CD4-positive, alpha-beta T cell treated with Interleukin-17A for 4 hours (primary cell): ENCODE measurements around the gene E2F3.
A peak's percentile ranks its signal among the peaks of the same experiment; 100 is the strongest.

Source experiments
- DNase-seq: peaks from one replicate; pipeline ENCODE4 v3.0.0-alpha.2; 2020; ENCODE audit warnings: mixed read lengths

The E2F3 gene

DNA sequence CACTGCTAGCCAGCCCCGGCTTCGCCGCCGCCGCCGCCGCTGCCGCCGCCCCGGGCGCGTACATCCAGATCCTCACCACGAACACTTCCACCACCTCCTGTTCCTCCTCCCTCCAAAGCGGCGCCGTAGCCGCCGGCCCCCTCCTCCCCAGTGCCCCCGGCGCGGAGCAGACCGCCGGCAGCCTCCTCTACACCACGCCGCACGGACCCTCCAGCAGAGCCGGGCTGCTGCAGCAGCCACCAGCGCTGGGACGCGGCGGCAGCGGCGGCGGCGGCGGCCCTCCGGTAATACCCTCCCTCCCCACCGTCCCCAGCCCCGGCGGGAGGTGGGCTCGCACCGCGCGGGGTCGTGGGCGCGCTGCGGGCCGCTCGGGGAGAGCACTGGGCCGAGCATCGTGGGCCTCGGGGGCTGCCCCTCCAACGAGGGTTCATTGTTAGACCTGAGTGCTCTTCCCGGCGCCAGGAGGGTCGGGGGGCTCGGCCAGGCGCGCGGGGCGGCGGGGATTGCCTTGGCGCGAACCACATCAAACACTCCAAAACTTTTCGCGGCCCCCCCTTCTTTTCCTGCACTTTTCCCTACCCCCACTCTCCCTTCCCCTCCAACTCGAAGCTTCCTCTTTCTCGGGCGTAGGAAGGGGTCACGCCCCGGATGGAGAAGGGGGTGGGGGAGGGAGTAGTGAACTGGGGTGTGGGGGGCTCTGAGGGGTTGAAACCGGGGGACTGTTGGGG lies 827 bp downstream of the E2F3 start:
- peak; percentile 46 for DNase-seq

- peak; percentile 87 for DNase-seq
These were observed 1.5 kb downstream of the E2F3 start for GRCh38 chr6:20403070-20403765.

DNA sequence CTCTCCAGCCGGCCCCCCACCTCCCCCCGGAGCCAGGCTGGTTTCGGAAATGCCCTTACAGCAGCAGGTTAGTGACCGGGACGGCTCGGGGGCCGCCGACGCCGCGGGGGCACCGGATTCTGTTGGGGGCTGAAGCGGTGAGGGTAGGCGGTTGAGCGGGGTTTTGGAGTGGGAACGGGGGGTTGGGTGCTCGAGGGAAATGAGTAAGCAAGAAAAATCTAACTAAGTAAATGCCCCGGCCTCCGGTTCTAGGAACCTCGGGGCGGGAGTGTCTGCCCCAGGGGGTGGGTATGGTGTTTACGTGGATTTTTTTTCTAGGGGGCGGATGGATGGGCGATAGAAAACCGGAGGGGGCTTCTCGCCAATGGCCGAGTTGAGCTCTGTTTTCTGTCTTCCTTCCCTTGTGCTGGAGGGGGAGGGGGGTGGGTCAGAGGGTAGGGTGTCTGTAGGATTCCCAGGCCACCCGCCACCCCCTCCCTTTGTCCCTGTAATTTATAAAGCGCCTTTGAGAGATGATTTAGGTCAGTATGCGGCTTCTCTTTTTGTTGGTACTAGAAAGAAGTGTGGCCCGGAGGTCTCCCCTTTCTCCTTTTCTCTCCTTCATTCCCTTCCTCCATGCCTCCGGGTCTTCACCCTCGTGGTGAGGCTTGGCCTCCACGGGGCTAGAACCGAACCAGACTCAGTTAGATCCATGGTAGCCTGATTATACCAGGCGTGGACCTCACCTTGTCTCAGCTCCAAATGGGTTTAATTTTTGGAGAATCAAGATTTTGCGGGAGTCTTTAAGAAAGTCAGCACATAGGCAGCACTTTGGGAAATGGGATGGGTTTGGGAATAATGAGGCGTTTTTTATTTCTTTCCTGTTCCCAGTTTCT lies 2.3 kb downstream of the E2F3 start:
- peak; percentile 71 for DNase-seq

DNA sequence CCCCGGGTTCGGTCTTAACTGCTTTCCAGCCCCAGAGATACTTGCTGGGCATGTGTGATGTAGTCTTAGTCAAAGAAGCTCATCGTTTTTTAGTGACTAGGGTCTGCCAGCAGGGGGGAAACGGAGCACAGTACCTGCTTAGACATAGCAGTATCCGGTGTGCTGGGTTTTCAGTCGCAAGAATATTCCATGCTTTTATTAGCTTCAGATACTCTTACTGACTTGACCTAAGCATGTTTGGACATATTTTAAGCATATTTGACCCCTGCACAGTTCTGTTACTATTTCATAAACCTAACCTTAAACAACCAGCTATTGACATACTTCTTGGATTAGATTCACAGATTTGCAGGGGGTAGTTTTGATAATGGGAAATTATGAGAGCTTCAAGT lies 3.0 kb downstream of the E2F3 start:
- DNase-seq, result peak; percentile 77

DNA sequence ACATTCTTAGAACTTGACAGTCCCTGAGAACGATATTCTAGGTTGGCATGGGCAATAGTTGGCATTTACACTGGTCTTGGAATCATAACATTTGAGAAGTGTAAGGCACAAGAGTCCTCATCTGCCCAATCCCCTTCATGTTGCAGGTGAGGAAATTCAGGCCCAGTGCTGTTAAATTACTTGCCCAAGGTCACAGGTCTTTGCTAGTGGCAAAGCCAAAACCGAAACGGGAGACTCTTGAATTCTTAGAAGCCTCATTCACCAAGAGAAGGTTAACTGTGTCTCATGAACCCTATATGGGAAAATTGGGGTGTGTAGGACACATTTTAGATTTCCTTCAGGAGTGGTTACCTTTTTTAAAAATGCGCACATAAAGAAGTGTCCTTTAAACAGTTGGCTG lies 7.2 kb downstream of the E2F3 start:
- DNase-seq, result no peak

DNA sequence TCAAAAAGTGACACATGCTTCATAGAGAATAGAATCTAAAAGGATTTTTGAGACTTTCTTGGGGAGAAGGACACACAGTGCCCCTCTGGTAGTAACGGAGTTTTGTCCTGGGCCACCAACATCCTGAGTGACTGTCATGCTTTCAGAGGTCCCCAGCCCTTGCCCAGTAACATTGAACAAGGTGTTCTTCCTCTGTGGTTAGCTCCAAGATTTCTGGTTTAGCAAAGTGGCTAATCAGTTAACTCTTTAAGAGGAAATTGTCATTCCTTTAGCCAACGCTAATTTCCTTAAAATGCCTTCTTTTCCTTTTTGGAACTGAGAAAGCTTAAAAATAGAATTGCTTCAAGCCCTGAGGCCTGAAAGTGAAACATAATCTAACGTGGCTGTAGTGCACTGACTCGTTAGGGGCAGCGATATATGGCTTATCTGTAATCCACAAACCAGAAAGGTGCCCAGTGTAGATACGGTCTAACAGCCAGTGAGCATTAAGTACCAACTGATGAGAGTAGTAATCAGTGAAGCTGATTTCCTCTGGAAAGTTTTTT lies 7.8 kb downstream of the E2F3 start:
- DNase-seq, result peak; percentile 27

- no peak for DNase-seq
These were observed 9.9 kb downstream of the E2F3 start for GRCh38 chr6:20411544-20411943.

- DNase-seq, result no peak
These were observed 10.4 kb downstream of the E2F3 start for GRCh38 chr6:20411953-20412681.

GRCh38 chr6:20412682-20413073 lies 11.0 kb downstream of the E2F3 start:
- DNase-seq, result no peak

GRCh38 chr6:20413826-20414225 lies 12.1 kb downstream of the E2F3 start:
- no peak for DNase-seq

DNA sequence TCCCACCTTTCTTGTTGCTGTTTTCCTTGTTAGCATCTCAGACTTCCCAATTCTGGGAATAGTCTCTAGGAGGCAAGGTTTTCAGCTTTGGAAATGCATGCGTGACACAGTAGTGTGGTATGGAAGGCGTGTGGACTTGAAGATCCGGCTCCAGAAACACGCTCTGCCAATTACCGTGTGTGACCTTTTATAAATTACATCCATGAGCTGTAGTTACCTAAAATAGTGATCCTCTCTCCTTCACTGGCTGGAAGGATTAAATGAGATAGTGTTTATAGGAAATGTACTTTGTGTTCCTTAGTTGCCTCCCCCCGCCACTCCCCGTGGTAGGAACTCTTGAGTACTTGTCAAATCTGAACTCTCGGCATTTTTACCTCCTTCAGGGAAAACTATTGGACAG lies 13.0 kb downstream of the E2F3 start:
- no peak for DNase-seq

DNA sequence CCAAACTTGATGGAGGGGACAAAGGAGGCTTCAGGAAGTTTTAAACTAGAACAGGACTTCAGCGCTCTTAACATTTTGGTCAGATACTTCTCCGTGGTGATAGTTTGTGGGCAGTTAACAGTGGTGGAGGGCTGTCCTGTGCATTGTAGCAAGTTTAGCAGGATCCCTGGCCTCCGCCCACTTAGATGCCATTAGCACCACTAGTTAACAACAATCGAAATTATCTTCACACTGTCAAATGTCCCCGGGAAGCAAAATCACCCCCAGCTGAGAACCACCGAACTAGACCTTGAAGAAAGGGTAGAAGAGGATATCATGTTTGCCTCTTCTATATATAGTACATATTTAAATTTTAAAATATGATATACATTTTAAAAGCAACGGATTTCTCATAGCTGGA lies 13.6 kb downstream of the E2F3 start:
- no peak for DNase-seq

DNA sequence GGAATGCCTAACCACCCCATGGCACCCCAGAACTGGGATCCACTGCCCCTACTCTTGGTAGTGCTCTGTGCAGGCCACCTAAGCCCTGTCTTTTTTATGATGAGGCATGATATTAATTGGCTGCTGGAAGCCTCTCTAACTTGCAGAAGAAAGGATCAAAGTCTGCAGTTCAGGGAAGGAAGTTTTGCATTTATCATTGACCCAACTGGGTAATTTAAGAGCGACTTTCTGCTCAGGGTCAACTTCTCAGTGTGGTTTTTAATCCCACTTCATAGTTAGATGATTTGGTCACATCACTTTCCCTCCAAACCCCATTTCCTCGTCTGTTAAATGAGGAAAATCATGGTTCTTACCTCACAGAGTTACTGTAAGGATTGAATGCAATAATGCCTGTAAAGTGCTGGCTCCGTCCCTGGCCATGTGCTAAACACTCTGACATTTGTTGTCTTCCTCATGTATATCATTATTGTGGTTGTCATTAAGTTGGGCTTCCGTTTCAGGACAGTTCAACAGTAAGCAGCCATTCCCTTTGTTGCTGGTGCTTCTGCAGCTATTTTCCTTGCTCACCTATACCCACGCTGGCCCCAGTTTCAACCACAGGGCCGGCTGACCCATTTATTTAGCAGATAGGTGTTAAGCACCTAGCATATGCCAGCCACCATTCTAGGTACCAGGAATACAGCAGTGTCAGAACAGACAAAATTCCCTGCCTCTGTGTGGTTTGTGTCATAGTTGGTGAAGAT lies 14.2 kb downstream of the E2F3 start:
- DNase-seq, result no peak

- DNase-seq, result no peak
These were observed 15.1 kb downstream of the E2F3 start for GRCh38 chr6:20416567-20417345.

DNA sequence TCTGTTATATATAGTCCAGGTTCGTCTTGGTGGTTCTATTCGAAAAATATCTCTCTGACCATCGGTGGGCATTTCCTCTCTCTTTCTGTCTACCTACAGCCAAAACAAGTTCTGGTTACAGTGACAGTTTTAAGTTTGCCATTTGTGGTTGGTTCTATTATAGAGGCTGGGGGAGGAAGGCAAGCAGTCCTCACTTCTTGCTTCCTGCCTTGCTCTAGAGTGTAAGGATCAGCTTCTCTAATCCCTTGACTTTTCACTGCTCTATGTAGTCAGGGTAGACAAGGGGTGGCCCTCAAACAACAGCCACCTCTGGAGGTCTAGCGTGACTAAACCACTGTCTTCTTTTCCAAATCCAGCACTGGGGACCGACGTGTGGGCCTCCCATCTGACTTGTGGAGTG lies 16.1 kb downstream of the E2F3 start:
- DNase-seq, result no peak

- no peak for DNase-seq
These were observed 24.8 kb downstream of the E2F3 start for GRCh38 chr6:20426177-20427082.

DNA sequence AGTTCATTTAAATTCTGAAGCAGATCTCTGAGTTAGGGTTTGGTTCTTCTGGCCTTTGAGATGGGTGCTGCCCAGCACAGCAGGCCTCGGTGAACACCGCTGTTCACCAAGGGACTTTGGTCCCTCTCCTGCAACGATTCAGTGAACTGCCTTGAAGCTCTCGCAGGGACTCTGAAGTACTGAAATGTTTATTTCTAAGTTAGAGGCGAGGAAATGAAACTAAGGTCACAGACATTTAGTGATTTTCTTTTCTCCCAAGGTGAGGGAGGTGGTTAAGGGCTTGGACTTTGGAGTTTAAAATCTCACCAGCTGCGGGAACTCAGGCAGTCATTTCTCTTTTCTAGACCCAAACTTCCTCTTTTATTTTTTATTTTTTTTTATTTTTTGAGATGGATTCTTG lies 26.2 kb downstream of the E2F3 start:
- no peak for DNase-seq

GRCh38 chr6:20432692-20433091 lies 31.0 kb downstream of the E2F3 start:
- DNase-seq, result no peak

DNA sequence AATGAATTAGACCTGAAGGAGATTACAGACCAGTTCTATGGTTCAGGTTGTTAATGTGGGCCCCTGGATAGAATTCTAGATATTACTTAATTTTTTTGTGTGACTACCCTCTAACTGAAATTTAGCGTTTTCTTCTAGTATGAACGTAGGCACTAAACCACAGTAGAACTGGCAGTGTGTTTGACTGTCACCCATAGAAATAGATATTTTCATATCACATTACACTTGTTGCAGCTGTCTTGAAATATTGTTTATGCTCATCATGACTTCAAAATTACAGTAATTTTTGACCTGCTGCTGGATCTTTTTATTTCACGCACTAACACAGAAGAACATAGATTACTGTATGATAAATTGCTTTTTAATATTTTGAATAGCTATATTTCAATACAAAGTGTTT lies 31.6 kb downstream of the E2F3 start:
- DNase-seq, result no peak

DNA sequence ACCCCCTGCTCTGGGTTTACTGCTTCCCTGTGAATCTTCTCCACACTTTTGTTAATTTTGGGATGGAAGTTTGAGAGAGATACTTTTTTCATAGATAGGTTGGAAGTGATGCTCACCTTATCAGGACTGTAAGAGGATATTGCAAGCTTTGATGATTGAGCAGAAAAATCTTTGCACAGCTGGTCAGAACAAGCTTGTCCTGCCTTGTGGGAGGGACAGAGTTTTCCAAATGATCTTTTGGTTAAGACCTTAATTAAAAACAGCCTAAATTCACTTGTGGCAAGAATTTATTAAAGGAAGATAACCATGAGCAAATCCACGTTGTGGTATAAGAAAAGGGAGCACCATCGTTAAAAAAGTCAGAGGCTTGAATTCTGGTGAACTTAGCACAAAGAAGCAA lies 32.2 kb downstream of the E2F3 start:
- no peak for DNase-seq
